HEK293 (cell line): ENCODE measurements around the gene SURF4.

ENCODE experiments used
- CTCF ChIA-PET: fragments of 350-600 bp; formaldehyde crosslinking; extraction: SDS; loops from one replicate; lab custom pipeline; 2021; ENCODE audit warnings: antibody characterized with exemption; lab: Yijun Ruan, JAX
- POLR2A ChIA-PET: fragments of 300-600 bp; formaldehyde crosslinking; extraction: SDS; loops from one replicate; lab custom pipeline; 2020; ENCODE audit warnings: antibody characterized with exemption, inconsistent platforms; lab: Yijun Ruan, JAX
- H3K27ac ChIP-seq: fragments of 200-500 bp; sonication (Bioruptor generic); 2 replicates; pipeline ENCODE4 v1.5.1; 2014; ENCODE audit warnings: low read depth, low read length, control low read depth, inconsistent platforms; ENCODE audit errors: extremely low read depth
- H3K36me3 ChIP-seq, 2 experiments: fragments of 200-500 bp in 1 of 2; sonication (Bioruptor generic) in 1 of 2; 1 replicate in 1 of 2; 2 replicates in 1 of 2; pipeline ENCODE4 v1.5.1; 2014 to 2017; ENCODE audit warnings: inconsistent platforms in 2 of 2, low read length in 2 of 2; ENCODE audit not compliant: control insufficient read depth in 2 of 2, insufficient read depth in 1 of 2
- H3K4me1 ChIP-seq: fragments of 200-500 bp; sonication (Bioruptor generic); 2 replicates; pipeline ENCODE4 v1.5.1; 2014; ENCODE audit warnings: mild to moderate bottlenecking, low read length, inconsistent platforms; ENCODE audit not compliant: control insufficient read depth, insufficient read depth
- H3K4me3 ChIP-seq: 2 replicates; pipeline ENCODE4 v1.5.1; 2011; ENCODE audit warnings: low read depth, mild to moderate bottlenecking, control low read depth, low read length, moderate library complexity
- H3K9me3 ChIP-seq: fragments of 200-500 bp; sonication (Bioruptor generic); 2 replicates; pipeline ENCODE4 v1.5.1; 2014; ENCODE audit warnings: low read depth, low read length, inconsistent platforms; ENCODE audit not compliant: control insufficient read depth, insufficient read depth
- KLF1 ChIP-seq: fragments of 450-650 bp; formaldehyde crosslinking; IDR thresholded peaks from 2 replicates; pipeline ENCODE4 v1.5.1; 2016; ENCODE audit warnings: missing biosample characterization, missing genetic modification characterization
- OVOL3 ChIP-seq: fragments of 450-650 bp; formaldehyde crosslinking; IDR thresholded peaks from 2 replicates; pipeline ENCODE4 v1.5.1; 2016; ENCODE audit warnings: missing biosample characterization, missing genetic modification characterization
- PRDM10 ChIP-seq: fragments of 450-650 bp; formaldehyde crosslinking; IDR thresholded peaks from 2 replicates; pipeline ENCODE4 v1.5.1; 2016; ENCODE audit warnings: missing biosample characterization, missing genetic modification characterization
- PRDM4 ChIP-seq: fragments of 450-650 bp; formaldehyde crosslinking; IDR thresholded peaks from 2 replicates; pipeline ENCODE4 v1.5.1; 2017; ENCODE audit warnings: missing biosample characterization, missing genetic modification characterization
- REPIN1 ChIP-seq: fragments of 450-650 bp; formaldehyde crosslinking; IDR thresholded peaks from 2 replicates; pipeline ENCODE4 v1.5.1; 2017; ENCODE audit warnings: missing biosample characterization, missing genetic modification characterization, low read depth
- SP2 ChIP-seq: fragments of 450-650 bp; formaldehyde crosslinking; IDR thresholded peaks from 2 replicates; pipeline ENCODE4 v1.5.1; 2016; ENCODE audit warnings: missing biosample characterization, missing genetic modification characterization
- ZBTB1 ChIP-seq: fragments of 450-650 bp; formaldehyde crosslinking; IDR thresholded peaks from 2 replicates; pipeline ENCODE4 v1.5.1; 2016; ENCODE audit warnings: missing biosample characterization, missing genetic modification characterization
- ZBTB8A ChIP-seq: fragments of 450-650 bp; formaldehyde crosslinking; IDR thresholded peaks from 2 replicates; pipeline ENCODE4 v1.5.1; 2016; ENCODE audit warnings: missing biosample characterization, missing genetic modification characterization
- ZNF146 ChIP-seq: fragments of 450-650 bp; formaldehyde crosslinking; IDR thresholded peaks from 2 replicates; pipeline ENCODE4 v1.5.1; 2016; ENCODE audit warnings: missing biosample characterization, missing genetic modification characterization
- ZNF169 ChIP-seq: fragments of 450-650 bp; formaldehyde crosslinking; IDR thresholded peaks from 2 replicates; pipeline ENCODE4 v1.5.1; 2016; ENCODE audit warnings: missing biosample characterization, missing genetic modification characterization
- ZNF24 ChIP-seq: fragments of 450-650 bp; formaldehyde crosslinking; IDR thresholded peaks from 2 replicates; pipeline ENCODE4 v1.5.1; 2016; ENCODE audit warnings: missing biosample characterization, missing genetic modification characterization
- ZNF292 ChIP-seq: fragments of 450-650 bp; formaldehyde crosslinking; IDR thresholded peaks from 2 replicates; pipeline ENCODE4 v1.5.1; 2016; ENCODE audit warnings: low read depth, missing biosample characterization, missing genetic modification characterization, borderline replicate concordance
- ZNF335 ChIP-seq: fragments of 450-650 bp; formaldehyde crosslinking; conservative IDR thresholded peaks from 2 replicates; pipeline ENCODE4 v1.5.1; 2016; ENCODE audit warnings: missing biosample characterization, missing genetic modification characterization
- ZNF341 ChIP-seq: fragments of 450-650 bp; formaldehyde crosslinking; IDR thresholded peaks from 2 replicates; pipeline ENCODE4; 2016; ENCODE audit warnings: low read depth, missing biosample characterization, missing genetic modification characterization
- ZNF423 ChIP-seq: fragments of 450-650 bp; formaldehyde crosslinking; IDR thresholded peaks from 2 replicates; pipeline ENCODE4 v1.5.1; 2016; ENCODE audit warnings: missing biosample characterization, missing genetic modification characterization
- ZNF521 ChIP-seq: fragments of 450-650 bp; formaldehyde crosslinking; IDR thresholded peaks from 2 replicates; pipeline ENCODE4 v1.5.1; 2017; ENCODE audit warnings: missing biosample characterization, mild to moderate bottlenecking, missing genetic modification characterization
- ZNF529 ChIP-seq: fragments of 450-650 bp; formaldehyde crosslinking; IDR thresholded peaks from 2 replicates; pipeline ENCODE4 v1.5.1; 2017; ENCODE audit warnings: missing genetic modification characterization, missing biosample characterization; ENCODE audit not compliant: insufficient replicate concordance
- ZNF610 ChIP-seq: fragments of 450-650 bp; formaldehyde crosslinking; IDR thresholded peaks from 2 replicates; pipeline ENCODE4 v1.5.1; 2016; ENCODE audit warnings: missing biosample characterization, missing genetic modification characterization, borderline replicate concordance
- ZNF621 ChIP-seq: fragments of 450-650 bp; formaldehyde crosslinking; IDR thresholded peaks from 2 replicates; pipeline ENCODE4 v1.5.1; 2017; ENCODE audit warnings: missing biosample characterization, missing genetic modification characterization
- ZNF629 ChIP-seq: fragments of 450-650 bp; formaldehyde crosslinking; IDR thresholded peaks from 2 replicates; pipeline ENCODE4 v1.5.1; 2017; ENCODE audit warnings: missing biosample characterization, missing genetic modification characterization
- ZNF654 ChIP-seq: fragments of 450-650 bp; formaldehyde crosslinking; IDR thresholded peaks from 2 replicates; pipeline ENCODE4 v1.5.1; 2016; ENCODE audit warnings: low read depth, missing biosample characterization, missing genetic modification characterization
- ZNF664 ChIP-seq: fragments of 450-650 bp; formaldehyde crosslinking; IDR thresholded peaks from 2 replicates; pipeline ENCODE4 v1.5.1; 2016; ENCODE audit warnings: missing biosample characterization, missing genetic modification characterization
- ZNF707 ChIP-seq: fragments of 450-650 bp; formaldehyde crosslinking; IDR thresholded peaks from 2 replicates; pipeline ENCODE4 v1.5.1; 2016; ENCODE audit warnings: missing biosample characterization, missing genetic modification characterization
- ZNF76 ChIP-seq: fragments of 450-650 bp; formaldehyde crosslinking; IDR thresholded peaks from 2 replicates; pipeline ENCODE4; 2016; ENCODE audit warnings: low read depth, missing biosample characterization, missing genetic modification characterization, borderline replicate concordance
- TF ChIP-seq, protein P1 (sequence below): fragments of 450-650 bp; formaldehyde crosslinking; IDR thresholded peaks from 2 replicates; pipeline ENCODE4 v1.5.1; 2016; ENCODE audit warnings: missing biosample characterization, missing genetic modification characterization
- TF ChIP-seq, protein P2 (sequence below): fragments of 450-650 bp; formaldehyde crosslinking; IDR thresholded peaks from 2 replicates; pipeline ENCODE4 v1.5.1; 2016; ENCODE audit warnings: missing biosample characterization, missing genetic modification characterization

The SURF4 gene

GRCh38 chr9:133359399-133360175 lies 16.3 kb downstream of the SURF4 start:
- Histone ChIP-seq H3K9me3 (no peaks in the 10 kb centered on the region), H3K36me3 (peaks cover 3 to 74% of the 10 kb centered on the region in 2 experiments; a peak in 2 of 3 replicates), H3K4me3 (no peak overlapping the region), H3K27ac (no peak overlapping the region), H3K4me1 (no peaks in the 10 kb centered on the region)
- ChIA-PET POLR2A (interaction anchor here (0.6 to 6.6 kb wide), 7 partner anchors 11 to 607 kb away, joined by 3 to 89 read pairs (median 3); partner anchors contain the start of genes MED22 and RPL7A), CTCF (interaction anchor here (0.7 to 1.8 kb wide), 12 partner anchors 9 to 965 kb away, joined by 3 to 8 read pairs (median 4); no protein-coding TSS in a partner anchor)
- TF ChIP-seq ZNF146 (tag by site-specific recombination) (no peak), ZNF292 (tag by site-specific recombination) (no peak), OVOL3 (no peak), PRDM4 (tag by site-specific recombination) (no peak), KLF1 (peak; percentile 13), REPIN1 (tag by site-specific recombination) (no peak), ZNF707 (tag by site-specific recombination) (no peak), ZNF341 (no peak), SP2 (no peak), ZNF654 (tag by site-specific recombination) (peak; percentile 56), ZNF24 (tag by site-specific recombination) (no peak), PRDM10 (peak; percentile 74), ZBTB1 (tag by site-specific recombination) (no peak), ZNF335 (no peak), ZNF521 (tag by site-specific recombination) (no peak), ZNF529 (tag by site-specific recombination) (no peak), ZNF610 (tag by site-specific recombination) (no peak), ZNF76 (tag by site-specific recombination) (no peak), ZNF621 (no peak), ZBTB8A (tag by site-specific recombination) (no peak; the same call in 1 of the 2 replicates), ZNF423 (no peak), ZNF629 (tag by site-specific recombination) (no peak), ZNF169 (tag by site-specific recombination) (no peak), ZNF664 (tag by site-specific recombination) (no peak)
- TF ChIP-seq, protein P1, sequence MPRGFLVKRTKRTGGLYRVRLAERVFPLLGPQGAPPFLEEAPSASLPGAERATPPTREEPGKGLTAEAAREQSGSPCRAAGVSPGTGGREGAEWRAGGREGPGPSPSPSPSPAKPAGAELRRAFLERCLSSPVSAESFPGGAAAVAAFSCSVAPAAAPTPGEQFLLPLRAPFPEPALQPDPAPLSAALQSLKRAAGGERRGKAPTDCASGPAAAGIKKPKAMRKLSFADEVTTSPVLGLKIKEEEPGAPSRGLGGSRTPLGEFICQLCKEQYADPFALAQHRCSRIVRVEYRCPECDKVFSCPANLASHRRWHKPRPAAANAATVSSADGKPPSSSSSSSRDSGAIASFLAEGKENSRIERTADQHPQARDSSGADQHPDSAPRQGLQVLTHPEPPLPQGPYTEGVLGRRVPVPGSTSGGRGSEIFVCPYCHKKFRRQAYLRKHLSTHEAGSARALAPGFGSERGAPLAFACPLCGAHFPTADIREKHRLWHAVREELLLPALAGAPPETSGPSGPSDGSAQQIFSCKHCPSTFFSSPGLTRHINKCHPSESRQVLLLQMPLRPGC (tag by site-specific recombination), result no peak
- TF ChIP-seq, protein P2, sequence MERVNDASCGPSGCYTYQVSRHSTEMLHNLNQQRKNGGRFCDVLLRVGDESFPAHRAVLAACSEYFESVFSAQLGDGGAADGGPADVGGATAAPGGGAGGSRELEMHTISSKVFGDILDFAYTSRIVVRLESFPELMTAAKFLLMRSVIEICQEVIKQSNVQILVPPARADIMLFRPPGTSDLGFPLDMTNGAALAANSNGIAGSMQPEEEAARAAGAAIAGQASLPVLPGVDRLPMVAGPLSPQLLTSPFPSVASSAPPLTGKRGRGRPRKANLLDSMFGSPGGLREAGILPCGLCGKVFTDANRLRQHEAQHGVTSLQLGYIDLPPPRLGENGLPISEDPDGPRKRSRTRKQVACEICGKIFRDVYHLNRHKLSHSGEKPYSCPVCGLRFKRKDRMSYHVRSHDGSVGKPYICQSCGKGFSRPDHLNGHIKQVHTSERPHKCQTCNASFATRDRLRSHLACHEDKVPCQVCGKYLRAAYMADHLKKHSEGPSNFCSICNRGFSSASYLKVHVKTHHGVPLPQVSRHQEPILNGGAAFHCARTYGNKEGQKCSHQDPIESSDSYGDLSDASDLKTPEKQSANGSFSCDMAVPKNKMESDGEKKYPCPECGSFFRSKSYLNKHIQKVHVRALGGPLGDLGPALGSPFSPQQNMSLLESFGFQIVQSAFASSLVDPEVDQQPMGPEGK (tag by site-specific recombination), result 0 out of 2 replicates have a peak, but pooled peaks have one; percentile 13
